Non-pigmented ciliary epithelial cell (primary cell): ENCODE data around the gene RPL29.

Experiments used
- DNase-seq: peaks from one replicate; pipeline ENCODE4 v3.0.0-alpha.2; 2010; ENCODE audit warnings: low read depth

RPL29 gene

DNA sequence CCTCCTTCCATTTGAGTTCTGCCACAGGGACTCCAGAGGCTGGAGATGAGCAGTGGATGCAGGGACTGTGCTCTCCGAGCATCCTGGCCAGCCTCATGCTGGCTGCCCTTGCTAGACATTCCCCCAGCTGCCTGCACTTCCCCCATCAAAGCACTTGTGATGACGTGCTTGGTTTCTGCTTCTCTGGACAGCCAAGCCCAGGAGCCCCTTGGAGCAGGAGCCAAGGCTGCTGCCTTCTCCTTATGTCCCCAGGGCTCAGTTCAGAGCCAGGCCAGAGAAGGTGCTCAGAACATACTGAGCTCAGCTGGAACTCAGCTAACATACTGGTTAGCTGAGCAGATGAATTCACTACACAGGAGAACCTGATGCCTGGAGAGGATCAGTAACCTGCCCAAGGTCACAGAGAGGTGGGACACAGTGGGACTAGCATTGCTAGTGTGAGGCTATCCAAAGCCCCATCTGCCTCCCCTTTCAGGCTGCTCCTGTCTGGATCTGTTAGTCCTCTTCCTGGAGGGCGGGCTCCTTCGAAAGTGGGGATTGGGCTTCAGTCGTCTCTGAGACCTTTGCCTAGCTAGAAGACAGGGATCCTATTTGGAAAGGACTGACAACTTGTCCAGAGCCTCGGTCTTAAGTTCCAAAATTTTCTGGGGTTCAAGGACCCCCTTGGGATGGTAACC is 32.7 kb downstream of the RPL29 start:
- DNase-seq, result no peak

- DNase-seq, result no peak
These were observed 33.8 kb downstream of the RPL29 start for GRCh38 chr3:51961602-51962569.

DNA sequence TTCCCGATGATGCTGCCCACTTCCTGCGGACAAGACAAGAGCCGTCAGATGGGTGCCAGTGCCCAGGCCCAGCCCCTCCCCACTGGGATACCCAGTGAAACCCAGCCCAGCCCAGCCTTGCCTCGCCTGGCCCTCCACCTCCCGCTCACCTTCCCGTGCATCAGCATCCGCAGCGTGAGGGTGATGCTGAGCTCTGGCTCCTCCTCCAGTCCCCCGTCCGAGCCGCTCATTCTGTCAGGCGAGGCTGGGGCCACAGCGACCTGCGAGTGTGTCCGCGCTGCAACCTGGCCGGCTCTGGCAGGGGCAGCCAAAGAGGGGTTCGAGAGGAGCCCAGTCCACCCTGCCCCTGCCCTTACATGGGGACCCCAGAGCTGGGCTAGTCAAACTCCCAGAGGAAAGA is 34.7 kb downstream of the RPL29 start:
- no peak for DNase-seq

DNA sequence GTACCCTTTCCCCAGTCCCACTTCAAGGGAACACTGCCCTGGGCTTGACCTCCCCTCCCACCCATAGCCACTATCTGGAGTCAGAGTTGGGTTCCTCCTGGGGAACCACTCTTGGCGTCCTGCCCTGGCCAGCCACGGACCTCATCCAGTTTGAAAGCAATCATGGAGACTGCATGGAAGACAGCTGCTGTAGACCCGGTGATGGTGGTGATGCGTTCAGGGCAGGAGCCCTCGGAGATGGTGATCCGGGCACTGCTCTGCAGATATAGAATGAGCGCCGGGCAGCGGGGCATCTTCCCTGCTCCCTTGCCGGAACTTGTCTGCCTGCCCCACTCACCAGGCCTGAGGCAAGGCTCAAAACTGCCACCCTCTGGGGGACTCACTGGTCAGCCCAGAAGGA is 35.3 kb downstream of the RPL29 start:
- DNase-seq, result no peak

DNA sequence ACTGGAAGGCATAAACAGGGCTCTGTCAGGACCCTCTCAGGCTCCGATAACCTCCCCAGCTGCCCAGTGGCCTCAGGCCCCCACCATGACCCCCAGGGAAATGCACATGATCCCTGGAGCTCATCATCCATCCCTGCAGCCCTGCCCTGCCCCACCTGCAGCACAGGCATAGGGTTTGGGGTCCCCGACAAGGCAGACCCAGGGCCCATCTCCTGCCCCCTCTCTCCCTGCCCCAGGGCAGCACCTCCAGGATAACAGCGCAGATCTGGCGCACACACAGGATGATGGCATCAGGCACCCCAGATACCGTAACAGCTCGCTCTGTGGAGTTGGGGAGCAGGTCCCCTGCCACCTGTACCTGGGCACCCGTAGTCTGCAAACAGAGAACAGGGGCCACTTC is 36.0 kb downstream of the RPL29 start:
- no peak for DNase-seq

- DNase-seq, result no peak
These were observed 36.8 kb downstream of the RPL29 start for GRCh38 chr3:51958603-51959521.

GRCh38 chr3:51957520-51958205 is 38.0 kb downstream of the RPL29 start:
- no peak for DNase-seq

GRCh38 chr3:51955893-51956770 is 39.6 kb downstream of the RPL29 start:
- DNase-seq, result no peak

- DNase-seq, result no peak
These were observed 40.4 kb downstream of the RPL29 start, which contains the start of gene GPR62 for GRCh38 chr3:51955175-51955892. TSS of gene GPR62 (plus strand) at chr3:51955381. CDS start at chr3:51955653, 272 bp downstream.

- DNase-seq, result no peak
These were observed 41.0 kb downstream of the RPL29 start for GRCh38 chr3:51954713-51955112.

DNA sequence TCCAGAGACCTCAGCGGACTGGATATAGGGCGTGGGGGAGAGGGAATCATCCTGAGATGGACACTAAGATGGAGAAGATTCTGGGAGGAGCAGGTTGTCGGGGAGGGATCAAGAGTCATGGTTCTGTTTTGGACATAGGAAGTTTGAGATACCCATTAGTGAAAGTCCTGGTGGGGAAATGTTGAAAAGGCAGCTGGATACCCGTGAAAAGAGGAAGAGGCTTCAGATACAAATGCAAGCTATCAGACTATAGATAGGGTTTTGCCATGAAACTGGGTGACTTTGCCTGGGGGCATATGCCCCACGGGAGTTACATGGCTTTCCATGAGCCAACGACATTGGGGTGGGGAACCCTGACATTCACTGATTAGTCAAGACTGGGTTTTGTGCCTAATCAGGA is 41.6 kb downstream of the RPL29 start:
- DNase-seq, result no peak

GRCh38 chr3:51953445-51953844 is 42.2 kb downstream of the RPL29 start:
- no peak for DNase-seq

- no peak for DNase-seq
These were observed 44.8 kb downstream of the RPL29 start for GRCh38 chr3:51950899-51951298.

- DNase-seq, result no peak
These were observed 46.6 kb downstream of the RPL29 start for GRCh38 chr3:51949121-51949520.

DNA sequence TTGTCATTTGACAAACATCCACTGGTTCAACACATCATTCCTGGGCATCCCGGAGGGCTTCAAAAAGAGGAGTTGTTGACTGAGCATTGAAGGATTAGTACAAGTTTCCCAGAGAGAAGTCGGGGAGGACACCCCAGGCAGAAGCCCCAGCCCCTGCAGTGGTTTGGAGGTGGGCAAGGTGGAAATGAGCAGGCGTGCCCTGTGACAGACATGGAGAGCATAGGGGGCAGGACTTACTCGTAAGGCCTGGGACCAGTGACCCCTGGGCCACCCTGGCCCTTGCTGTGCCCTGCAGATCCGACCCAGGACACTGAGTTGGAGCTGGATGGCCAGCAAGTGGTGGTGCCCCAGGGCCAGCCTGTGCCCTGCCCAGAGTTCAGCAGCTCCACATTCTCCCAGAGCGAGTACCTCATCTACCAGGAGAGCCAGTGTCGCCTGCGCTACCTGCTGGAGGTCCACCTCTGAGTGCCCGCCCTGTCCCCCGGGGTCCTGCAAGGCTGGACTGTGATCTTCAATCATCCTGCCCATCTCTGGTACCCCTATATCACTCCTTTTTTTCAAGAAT is 47.6 kb downstream of the RPL29 start:
- DNase-seq, result no peak

DNA sequence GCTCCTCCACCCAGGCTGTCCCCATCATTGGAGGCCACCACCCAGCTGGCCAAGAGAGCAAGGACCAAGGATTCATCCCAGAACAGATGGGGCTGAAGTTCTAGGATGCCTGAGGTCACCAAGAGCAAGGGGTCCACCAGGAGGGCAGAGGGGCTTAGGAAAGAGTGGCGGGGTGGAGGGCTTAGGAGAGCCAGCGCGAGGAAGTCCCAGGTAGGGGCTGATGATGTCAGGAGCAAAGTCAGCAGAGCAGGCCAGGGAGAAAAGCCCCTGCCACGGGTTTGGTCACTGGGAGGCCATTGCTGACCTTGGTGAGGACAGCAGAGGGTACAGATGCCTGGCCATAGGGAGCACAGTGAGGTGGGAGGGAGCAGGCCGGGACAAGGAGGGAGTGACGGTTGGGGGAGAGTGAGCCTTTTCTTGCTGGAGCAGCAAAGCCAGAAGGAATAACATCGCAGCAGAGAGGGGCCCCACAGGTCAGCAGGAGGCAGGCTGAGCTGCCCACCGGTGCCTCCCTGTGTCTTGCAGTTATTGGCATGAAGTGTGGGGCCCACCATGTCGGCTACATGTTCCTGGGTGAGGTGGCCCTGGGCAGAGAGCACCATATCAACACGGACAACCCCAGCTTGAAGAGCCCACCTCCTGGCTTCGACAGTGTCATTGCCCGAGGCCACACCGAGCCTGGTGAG is 48.3 kb downstream of the RPL29 start:
- no peak for DNase-seq

- DNase-seq, result no peak
These were observed 48.9 kb downstream of the RPL29 start for GRCh38 chr3:51946796-51947195.

DNA sequence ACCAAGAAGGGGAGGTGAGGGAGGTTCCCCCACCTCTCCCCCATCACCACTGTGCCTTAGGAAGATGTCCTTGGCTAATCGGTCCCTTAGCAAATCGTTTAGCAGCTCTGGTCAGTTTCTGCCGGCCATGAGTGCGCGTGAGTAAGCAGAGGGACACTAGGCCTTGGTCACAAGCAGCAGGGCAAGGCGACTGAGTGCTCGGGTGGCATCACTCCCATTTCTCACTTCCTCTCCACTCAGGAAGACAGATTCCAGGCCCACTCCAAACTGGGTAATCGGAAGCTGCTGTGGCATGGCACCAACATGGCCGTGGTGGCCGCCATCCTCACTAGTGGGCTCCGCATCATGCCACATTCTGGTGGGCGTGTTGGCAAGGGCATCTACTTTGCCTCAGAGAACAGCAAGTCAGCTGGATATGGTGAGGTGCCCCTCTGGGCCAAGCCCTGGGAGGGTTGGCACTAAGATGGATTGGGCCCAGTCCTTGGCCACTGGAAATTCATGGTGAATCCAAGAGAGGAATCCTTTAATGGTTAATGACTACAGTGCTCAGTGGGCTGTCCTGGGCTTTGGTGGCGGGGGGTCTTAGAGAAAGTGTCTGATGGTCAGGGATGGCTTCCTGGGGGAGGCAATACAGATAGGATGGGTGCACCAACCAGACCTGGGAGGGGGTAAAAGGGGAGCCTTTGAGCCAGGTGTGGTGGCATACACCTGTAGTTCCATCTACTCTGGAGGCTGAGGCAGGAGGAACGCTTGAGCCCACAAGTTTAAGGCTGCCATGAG is 49.6 kb downstream of the RPL29 start:
- DNase-seq, result no peak
